Measurements from ENCODE around the gene GORAB.

Gene GORAB

DNA sequence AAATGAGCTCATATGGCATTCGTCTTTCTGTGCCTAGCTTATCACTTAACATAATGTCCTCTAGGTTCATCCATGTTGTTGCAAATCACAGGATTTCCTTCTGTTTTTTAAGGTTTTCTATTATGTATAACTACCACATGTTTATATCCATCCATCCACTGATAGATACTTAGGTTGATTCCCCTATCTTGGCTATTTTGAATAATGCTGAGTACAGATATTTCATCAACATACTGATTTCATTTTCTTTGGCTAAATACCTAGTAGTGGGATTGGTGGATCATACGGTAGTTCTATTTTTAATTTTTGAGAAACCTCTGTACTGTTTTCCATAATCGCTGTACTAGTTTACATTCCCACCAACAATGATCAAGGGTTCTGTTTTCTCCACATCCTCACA is 45.0 kb downstream of the GORAB start:
- TF ChIP-seq, protein P1, sequence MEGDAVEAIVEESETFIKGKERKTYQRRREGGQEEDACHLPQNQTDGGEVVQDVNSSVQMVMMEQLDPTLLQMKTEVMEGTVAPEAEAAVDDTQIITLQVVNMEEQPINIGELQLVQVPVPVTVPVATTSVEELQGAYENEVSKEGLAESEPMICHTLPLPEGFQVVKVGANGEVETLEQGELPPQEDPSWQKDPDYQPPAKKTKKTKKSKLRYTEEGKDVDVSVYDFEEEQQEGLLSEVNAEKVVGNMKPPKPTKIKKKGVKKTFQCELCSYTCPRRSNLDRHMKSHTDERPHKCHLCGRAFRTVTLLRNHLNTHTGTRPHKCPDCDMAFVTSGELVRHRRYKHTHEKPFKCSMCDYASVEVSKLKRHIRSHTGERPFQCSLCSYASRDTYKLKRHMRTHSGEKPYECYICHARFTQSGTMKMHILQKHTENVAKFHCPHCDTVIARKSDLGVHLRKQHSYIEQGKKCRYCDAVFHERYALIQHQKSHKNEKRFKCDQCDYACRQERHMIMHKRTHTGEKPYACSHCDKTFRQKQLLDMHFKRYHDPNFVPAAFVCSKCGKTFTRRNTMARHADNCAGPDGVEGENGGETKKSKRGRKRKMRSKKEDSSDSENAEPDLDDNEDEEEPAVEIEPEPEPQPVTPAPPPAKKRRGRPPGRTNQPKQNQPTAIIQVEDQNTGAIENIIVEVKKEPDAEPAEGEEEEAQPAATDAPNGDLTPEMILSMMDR (IDR thresholded peaks at IDR 0.05; ENCODE audit: low read depth, low read length): no peak
- Histone ChIP-seq H3K4me3 (ENCODE audit: low read depth, low read length) (no peak overlapping the region), H3K27me3 (0 out of 2 replicates have a peak, but pooled peaks cover 4% of the 10 kb centered on the region), H3K9me3 (no peaks in the 10 kb centered on the region), H3K36me3 (no peaks in the 10 kb centered on the region), H3K4me1 (no peaks in the 10 kb centered on the region)
- no peak for DNase-seq

DNA sequence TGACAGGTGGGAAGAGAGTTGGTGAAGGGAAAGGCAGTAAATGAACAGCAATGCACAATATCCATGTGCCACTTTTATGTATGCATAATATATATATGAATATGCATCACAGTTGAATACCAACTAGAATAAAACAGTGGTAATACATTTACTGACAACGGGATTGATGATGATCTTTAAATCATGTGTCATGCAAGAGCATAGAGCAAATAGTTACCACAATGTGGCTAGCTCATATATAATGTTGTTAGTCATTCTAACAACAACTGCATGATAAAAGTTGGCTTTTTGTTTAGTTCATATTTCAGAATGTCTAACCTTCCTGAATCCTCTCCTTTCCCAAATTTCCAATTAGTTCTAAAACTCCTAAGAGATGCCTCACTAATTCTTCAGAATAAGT is 46.4 kb downstream of the GORAB start:
- DNase-seq: no peak
- H3K4me3 ChIP-seq (ENCODE audit: low read depth, low read length): no peak overlapping the region
- no peaks in the 10 kb centered on the region for H3K9me3 ChIP-seq
- peaks cover 5% of the 10 kb centered on the region; the same call in 1 of the 2 replicates for H3K27me3 ChIP-seq
- TF ChIP-seq, protein P1 (IDR thresholded peaks at IDR 0.05; ENCODE audit: low read depth, low read length): no peak
- H3K4me1 ChIP-seq: no peaks in the 10 kb centered on the region
- no peaks in the 10 kb centered on the region for H3K36me3 ChIP-seq

DNA sequence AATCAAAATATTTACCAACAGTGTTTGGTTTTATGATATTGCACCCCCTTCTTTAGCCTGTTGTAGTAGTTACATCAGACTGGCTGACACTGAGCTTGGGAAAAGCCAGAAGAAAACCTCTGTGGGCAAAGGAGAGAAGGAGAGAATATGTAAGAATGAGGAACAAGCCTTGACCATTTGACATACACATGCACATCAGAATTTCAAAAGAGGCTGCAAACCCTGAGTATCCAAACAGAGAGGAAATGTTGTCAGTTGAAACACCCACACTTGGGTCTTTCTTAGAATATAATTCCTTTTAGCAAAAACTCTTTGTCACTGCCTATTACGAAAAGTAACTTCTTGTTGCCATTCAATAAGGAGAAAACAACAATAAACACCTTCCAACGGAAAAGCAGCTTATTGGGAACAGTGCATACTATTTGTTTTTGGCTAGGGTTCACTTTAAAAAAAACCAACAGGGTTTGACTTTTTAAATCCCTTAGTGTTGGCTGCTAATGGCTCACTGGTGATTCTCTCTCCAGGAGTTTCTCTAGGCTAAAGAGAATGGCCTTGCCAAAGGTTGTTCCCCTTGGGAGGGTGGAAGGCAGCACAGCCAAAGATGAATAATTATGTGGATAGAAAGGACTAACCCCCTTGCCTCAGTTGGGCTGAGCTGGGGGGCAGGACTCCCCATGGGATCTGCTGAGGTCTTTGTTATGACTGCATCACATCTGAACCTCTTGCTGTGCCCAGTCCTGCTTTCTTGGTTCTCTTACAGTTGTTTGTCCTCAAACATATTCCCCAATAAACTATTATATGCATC is 48.9 kb downstream of the GORAB start:
- no peak for DNase-seq
- TF ChIP-seq, protein P1 (IDR thresholded peaks at IDR 0.05; ENCODE audit: low read depth, low read length): no peak
- no peaks in the 10 kb centered on the region for H3K36me3 ChIP-seq

DNA sequence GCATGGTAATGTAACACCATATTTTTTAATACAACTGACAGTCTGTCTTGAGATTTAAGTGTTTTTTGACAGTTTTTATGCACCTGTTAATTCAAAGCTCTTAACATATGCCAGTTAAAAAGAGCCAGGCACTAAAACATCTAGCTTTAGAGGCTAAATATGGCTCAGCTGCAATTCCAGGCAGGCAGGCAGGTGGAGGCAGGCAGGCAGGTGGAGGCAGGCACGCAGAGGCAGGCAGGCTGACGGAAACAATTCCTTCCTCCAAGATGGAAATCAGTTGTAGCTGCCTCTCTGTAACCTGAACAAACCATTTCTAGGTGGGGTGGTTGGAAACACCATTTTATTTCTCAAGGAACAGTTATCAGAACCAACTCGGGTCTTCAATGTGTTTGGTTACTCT is 51.2 kb downstream of the GORAB start:
- H3K27me3 ChIP-seq: peaks cover 28% of the 10 kb centered on the region
- TF ChIP-seq, protein P1 (IDR thresholded peaks at IDR 0.05; ENCODE audit: low read depth, low read length): no peak
- no peaks in the 10 kb centered on the region for H3K9me3 ChIP-seq
- DNase-seq: no peak
- no peaks in the 10 kb centered on the region for H3K36me3 ChIP-seq
- no peak overlapping the region for H3K4me3 ChIP-seq (ENCODE audit: low read depth, low read length)
- H3K4me1 ChIP-seq: no peaks in the 10 kb centered on the region

More for the DNA sequence above, 48.9 kb downstream of the GORAB start:
- Histone ChIP-seq H3K4me3 (ENCODE audit: low read depth, low read length) (no peak overlapping the region), H3K27me3 (peaks cover 14% of the 10 kb centered on the region), H3K4me1 (no peaks in the 10 kb centered on the region), H3K9me3 (no peaks in the 10 kb centered on the region)

DNA sequence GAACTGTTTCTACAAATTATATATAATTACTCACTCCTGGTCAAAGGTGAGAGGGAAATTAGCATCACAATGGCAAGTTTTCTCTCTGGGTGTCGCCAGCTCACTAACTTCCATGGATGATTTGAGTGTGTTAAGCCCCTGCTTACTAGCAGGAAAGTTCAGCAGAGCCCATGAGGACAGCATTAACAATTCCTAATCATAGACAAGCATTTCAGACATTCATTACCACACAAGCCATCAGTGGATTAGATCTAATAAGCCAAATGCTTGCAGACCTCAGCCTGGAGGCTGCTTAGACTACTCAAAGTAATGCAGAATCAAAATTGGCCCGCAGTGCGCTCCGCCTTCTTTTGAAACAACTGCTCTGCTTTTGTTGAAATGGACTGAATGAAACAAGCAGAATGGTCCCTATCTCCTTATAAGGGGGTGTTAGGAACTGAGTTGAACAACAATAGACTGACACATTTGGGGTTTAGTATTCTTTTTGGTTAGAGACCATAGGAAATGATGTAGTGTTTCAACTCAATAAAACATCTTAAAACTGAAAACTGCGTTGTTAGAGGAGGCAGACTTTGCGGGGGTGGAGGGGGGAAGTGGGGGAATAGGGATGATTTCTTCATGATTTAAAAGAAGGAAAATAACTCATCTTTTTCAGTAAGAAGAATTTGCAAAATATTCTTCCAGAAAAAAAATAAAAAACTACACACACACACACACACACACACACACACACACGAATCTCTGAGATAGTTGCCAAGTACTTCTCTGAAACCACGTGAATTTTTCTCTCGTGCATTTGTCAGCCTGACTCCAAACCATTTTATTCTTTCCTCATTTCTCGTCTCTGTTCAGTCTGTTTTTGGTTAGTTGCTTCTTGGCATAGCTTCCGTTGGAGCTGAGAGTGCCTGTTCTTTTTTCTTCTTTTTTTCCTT is 54.6 kb downstream of the GORAB start:
- TF ChIP-seq, protein P1 (IDR thresholded peaks at IDR 0.05; ENCODE audit: low read depth, low read length): no peak
- H3K27me3 ChIP-seq: peaks cover 33% of the 10 kb centered on the region
- no peaks in the 10 kb centered on the region for H3K9me3 ChIP-seq
- no peak overlapping the region for H3K4me3 ChIP-seq (ENCODE audit: low read depth, low read length)
- no peak for DNase-seq
- no peaks in the 10 kb centered on the region for H3K36me3 ChIP-seq
- H3K4me1 ChIP-seq: peaks cover 6% of the 10 kb centered on the region; the same call in 1 of the 2 replicates
